ENCODE data around the gene RAVER2. TPM values are rescaled to one million over a fixed set of nuclear protein-coding genes. Genes with fewer than 3 reads are reported as not detected.

The RAVER2 gene
- total and polyA plus RNA-seq, 10 of the 15 experiments (the other 5 are each of a cell fraction or from before 2014, with no cell fraction given): 0.09 to 0.59 (median 0.41) TPM; not detected in 2

- no peak for TF ChIP-seq BCLAF1 (IDR thresholded peaks at IDR 0.05)
These were observed 12.3 kb downstream of the RAVER2 start (continued) for GRCh38 chr1:64757213-64757612.

GRCh38 chr1:64758233-64758632, 13.4 kb downstream of the RAVER2 start:
- Histone ChIP-seq H3K9ac (ENCODE audit: control insufficient read depth, insufficient read depth, low read length) (no peak overlapping the region), H2AFZ (ENCODE audit: control insufficient read depth, low read depth, low read length) (no peak overlapping the region), H4K20me1 (ENCODE audit: control insufficient read depth, insufficient read depth) (no peaks in the 10 kb centered on the region), H3K79me2 (ENCODE audit: control insufficient read depth, insufficient read depth, low read length) (no peaks in the 10 kb centered on the region), H3K36me3 (ENCODE audit: control insufficient read depth in 2 of 2, insufficient read depth in 2 of 2, low read length in 1 of 2) (no peaks in the 10 kb centered on the region), H3K4me1 (ENCODE audit: control insufficient read depth, insufficient read depth, low read length) (no peaks in the 10 kb centered on the region), H3K27ac (ENCODE audit: control insufficient read depth, insufficient read depth) (no peak overlapping the region), H3K4me2 (ENCODE audit: control insufficient read depth, insufficient read depth) (no peak overlapping the region), H3K4me3 (no peak overlapping the region), H3K9me3 (replicated peaks; ENCODE audit: control insufficient read depth, insufficient read depth, low read length) (no peaks in the 10 kb centered on the region), H3K27me3 (replicated peaks in 1 of 2; ENCODE audit: control insufficient read depth in 2 of 2, insufficient read depth in 2 of 2, low read length in 1 of 2) (no peaks in the 10 kb centered on the region)
- SMC1A ChIA-PET (ENCODE audit: uncharacterized antibody, unreplicated experiment): no interaction called here
- POLR2A ChIA-PET: no interaction called here
- no peak for TF ChIP-seq CREM (IDR thresholded peaks at IDR 0.05; ENCODE audit: low read depth)
- TF ChIP-seq SREBF1 (IDR thresholded peaks at IDR 0.05; ENCODE audit: low read length): no peak
- no peak for TF ChIP-seq PRDM15 (CRISPR knock-in tag; IDR thresholded peaks at IDR 0.05)
- no peak for TF ChIP-seq ATF3 (IDR thresholded peaks at IDR 0.05; ENCODE audit: borderline replicate concordance, extremely low read depth, low read depth, low read length)
- no peak for TF ChIP-seq ZNF207 (IDR thresholded peaks at IDR 0.05; ENCODE audit: borderline replicate concordance)
- TF ChIP-seq NFXL1 (IDR thresholded peaks at IDR 0.05; ENCODE audit: borderline replicate concordance): no peak
- no peak for TF ChIP-seq CBX3 (IDR thresholded peaks at IDR 0.05; ENCODE audit: borderline replicate concordance, low read depth)
- CTCF ChIA-PET: no interaction called here
- no peak for DNase-seq (ENCODE audit: low read depth, low spot score)
- no TSS peak for BruUV-seq (replicated peaks)
- no peak for ATAC-seq
- RAD21 ChIA-PET (ENCODE audit: unreplicated experiment): no interaction called here
- no peak for FAIRE-seq
- in situ Hi-C loops (cut with MboI) (no loop called here), intact Hi-C loops (cut with micrococcal nuclease; ENCODE audit: unreplicated experiment) (no loop called here)
- 10% methylated on average over 3 of the region's 3 CpGs for WGBS (ENCODE audit: insufficient coverage, insufficient replicate concordance, low lambda C conversion rate, missing lambda C conversion rate)

Measured in GM12878 (cell line).